ENCODE measurements around the gene SP2. TPM values are rescaled to one million over a fixed set of nuclear protein-coding genes. Genes with fewer than 3 reads are reported as not detected.

The SP2 gene
- total and polyA plus RNA-seq, 2 of the 13 experiments (the other 11 are each of a cell fraction or from before 2014, with no cell fraction given): 1.4 to 4.8 TPM

- TF ChIP-seq MAFF (IDR thresholded peaks at IDR 0.05; ENCODE audit: low read depth, low read length): no peak
- peak; percentile 99 for TF ChIP-seq ZNF224 (CRISPR knock-in tag; IDR thresholded peaks at IDR 0.05)
- TF ChIP-seq ZBTB1 (CRISPR knock-in tag; IDR thresholded peaks at IDR 0.05; ENCODE audit: borderline replicate concordance): no peak
- TF ChIP-seq ARID2 (CRISPR knock-in tag; IDR thresholded peaks at IDR 0.05; ENCODE audit: borderline replicate concordance): peak; percentile 100
- peak; percentile 91 for TF ChIP-seq ZIK1 (CRISPR knock-in tag; IDR thresholded peaks at IDR 0.05; ENCODE audit: borderline replicate concordance, low read depth)
- peak; percentile 95 for TF ChIP-seq ZNF564 (CRISPR knock-in tag; IDR thresholded peaks at IDR 0.05)
- peak; percentile 93 for TF ChIP-seq ZNF264 (CRISPR knock-in tag; IDR thresholded peaks at IDR 0.05)
- TF ChIP-seq ZNF850 (CRISPR knock-in tag; conservative IDR thresholded peaks at IDR 0.05): peak; percentile 93
- TF ChIP-seq ATF7-NPFF (CRISPR knock-in tag; IDR thresholded peaks at IDR 0.05; ENCODE audit: low read depth): peak; percentile 71
- TF ChIP-seq ZNF407 (CRISPR knock-in tag; IDR thresholded peaks at IDR 0.05; ENCODE audit: not compliant biosample characterization): peak; percentile 94
- TF ChIP-seq, protein P1, sequence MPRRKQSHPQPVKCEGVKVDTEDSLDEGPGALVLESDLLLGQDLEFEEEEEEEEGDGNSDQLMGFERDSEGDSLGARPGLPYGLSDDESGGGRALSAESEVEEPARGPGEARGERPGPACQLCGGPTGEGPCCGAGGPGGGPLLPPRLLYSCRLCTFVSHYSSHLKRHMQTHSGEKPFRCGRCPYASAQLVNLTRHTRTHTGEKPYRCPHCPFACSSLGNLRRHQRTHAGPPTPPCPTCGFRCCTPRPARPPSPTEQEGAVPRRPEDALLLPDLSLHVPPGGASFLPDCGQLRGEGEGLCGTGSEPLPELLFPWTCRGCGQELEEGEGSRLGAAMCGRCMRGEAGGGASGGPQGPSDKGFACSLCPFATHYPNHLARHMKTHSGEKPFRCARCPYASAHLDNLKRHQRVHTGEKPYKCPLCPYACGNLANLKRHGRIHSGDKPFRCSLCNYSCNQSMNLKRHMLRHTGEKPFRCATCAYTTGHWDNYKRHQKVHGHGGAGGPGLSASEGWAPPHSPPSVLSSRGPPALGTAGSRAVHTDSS (CRISPR knock-in tag; conservative IDR thresholded peaks at IDR 0.05): no peak
- 0 out of 2 replicates have a peak, but pooled peaks have one; percentile 67 for TF ChIP-seq ZNF383 (CRISPR knock-in tag; IDR thresholded peaks at IDR 0.05; ENCODE audit: borderline replicate concordance)
- TF ChIP-seq PTBP1 (IDR thresholded peaks at IDR 0.05; ENCODE audit: low read depth, low read length, poor library complexity, severe bottlenecking): peak; percentile 95
- TF ChIP-seq WIZ (CRISPR knock-in tag; IDR thresholded peaks at IDR 0.05): no peak
- no peak for TF ChIP-seq ZNF24 (IDR thresholded peaks at IDR 0.05)
- TF ChIP-seq ZNF350 (CRISPR knock-in tag; IDR thresholded peaks at IDR 0.05; ENCODE audit: borderline replicate concordance, low read depth): peak; percentile 93
- peak; percentile 96; the same call in 1 of the 2 replicates for TF ChIP-seq FOXC1 (CRISPR knock-in tag; IDR thresholded peaks at IDR 0.05; ENCODE audit: borderline replicate concordance)
- TF ChIP-seq SP4 (CRISPR knock-in tag; IDR thresholded peaks at IDR 0.05): peak; percentile 85
- TF ChIP-seq NFATC3 (CRISPR knock-in tag; IDR thresholded peaks at IDR 0.05): peak; percentile 24; the same call in 1 of the 2 replicates
- peak; percentile 73; the same call in 1 of the 2 replicates for TF ChIP-seq FOXM1 (CRISPR knock-in tag; IDR thresholded peaks at IDR 0.05)
Observed at GRCh38 chr17:47941246-47942095, 45.4 kb downstream of the SP2 start, which contains the start of gene PNPO (continued).

All from HepG2 (cell line).